ENCODE data around the gene PPM1D.

Gene PPM1D

DNA sequence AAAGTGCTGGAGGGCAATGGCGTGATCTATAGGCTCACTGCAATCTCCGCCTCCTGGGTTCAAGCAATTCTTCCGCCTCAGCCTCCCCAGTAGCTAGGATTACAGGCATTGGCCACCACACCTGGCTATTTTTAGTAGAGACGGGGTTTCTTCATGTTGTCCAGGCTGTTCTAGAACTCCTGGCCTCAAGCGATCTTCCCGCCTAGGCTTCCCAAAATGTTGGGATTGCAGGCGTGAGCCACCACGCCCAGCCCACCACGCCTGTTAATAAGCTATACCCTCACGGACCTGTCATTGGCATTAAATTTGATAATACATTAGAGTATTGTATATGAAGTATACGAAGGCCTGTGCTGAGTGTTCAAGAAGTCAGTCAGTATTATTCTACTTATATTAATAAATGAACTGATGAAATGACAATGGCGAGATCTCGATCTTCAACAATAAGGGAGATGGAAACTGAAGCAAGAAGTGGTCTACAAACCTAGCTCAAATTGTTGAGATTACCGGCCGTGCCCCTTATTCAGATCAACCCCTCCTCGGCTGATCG lies 76.8 kb downstream of the PPM1D start:
- no peak for DNase-seq

DNA sequence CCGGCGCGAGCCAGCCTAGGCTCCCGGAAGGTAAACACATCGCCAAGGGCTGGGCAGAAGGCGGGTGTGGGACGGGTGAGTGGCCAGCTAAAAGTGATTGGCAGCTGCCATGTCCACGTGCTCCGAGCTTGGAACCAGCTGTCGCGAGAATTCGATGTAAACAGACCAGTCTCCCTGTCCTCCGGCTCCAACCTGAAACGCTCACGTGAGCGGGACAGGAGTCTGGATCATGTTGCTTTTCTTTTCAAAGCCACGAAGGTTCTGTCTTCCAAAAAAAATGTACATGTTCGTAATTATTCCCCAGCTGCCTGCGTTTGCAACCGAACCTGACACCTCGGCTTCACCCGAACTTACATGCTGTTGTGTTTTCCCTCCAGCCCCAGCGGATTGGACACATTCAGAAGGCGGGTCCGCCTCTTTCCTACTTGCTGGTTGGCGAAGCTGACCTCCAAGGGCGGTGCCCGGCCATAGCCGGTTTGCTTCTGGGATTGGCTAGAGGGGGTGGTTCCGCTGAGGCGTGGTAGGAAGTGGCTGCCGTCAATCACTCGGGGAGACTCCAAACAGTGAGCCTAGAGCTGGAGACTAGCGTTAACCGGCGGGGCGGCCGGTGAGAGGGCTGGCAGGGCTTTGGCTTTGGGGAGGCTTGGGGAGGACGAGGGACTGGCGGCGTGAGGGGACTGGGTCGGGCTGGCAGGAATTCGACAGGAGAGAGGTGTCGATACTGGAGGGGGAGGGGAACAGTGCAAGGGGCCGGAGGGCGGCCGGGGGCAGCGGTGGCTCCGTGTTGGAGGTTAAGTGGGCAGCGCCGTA lies 77.5 kb downstream of the PPM1D start, which contains the start of gene BCAS3:
TSS of gene BCAS3 (plus strand) at position 544 of the 810 bp plus-strand sequence.
- peak; percentile 94 for DNase-seq

GRCh38 chr17:60678118-60678444 lies 78.1 kb downstream of the PPM1D start:
- no peak for DNase-seq

- DNase-seq = no peak
These were observed 79.3 kb downstream of the PPM1D start for GRCh38 chr17:60679287-60679686.

DNA sequence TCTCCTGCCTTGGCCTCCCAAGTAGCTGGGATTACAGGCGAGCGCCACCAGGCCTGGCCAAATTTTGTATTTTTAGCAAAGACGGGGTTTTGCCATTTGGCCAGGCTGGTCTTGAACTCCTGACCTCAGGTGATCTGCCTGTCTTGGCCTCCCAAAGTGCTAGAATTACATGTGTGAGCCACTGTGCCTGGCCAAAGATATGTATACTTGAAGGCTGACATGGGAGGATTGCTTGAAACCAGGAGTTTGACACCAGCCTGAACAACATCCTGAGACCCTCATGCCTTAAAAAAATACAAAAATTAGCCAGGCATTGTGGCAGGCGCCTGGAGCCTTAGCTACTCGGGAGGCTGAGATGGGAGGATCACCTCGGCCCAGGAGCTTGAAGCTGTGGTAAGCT lies 80.8 kb downstream of the PPM1D start:
- DNase-seq = no peak

DNA sequence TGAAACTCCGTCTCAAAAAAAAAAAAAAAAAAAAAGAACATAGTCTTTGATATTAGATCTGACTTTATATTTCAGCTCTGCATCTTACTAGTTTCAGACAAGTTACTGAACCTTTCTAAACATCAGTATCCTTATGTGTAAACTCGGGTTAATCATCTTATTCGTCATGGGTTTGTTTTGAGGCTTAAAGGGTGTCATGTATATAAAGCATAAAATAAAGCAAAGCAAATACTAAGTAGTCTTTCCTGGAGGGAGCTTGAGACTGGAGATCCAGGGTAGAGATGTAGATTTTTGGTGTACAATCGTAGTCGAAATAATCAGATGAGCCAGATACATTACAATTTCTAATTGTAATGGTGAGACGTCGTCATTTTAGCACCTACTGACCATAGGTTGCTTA lies 85.4 kb downstream of the PPM1D start:
- no peak for DNase-seq

- no peak for DNase-seq
These were observed 96.0 kb downstream of the PPM1D start for GRCh38 chr17:60695960-60696359.

DNA sequence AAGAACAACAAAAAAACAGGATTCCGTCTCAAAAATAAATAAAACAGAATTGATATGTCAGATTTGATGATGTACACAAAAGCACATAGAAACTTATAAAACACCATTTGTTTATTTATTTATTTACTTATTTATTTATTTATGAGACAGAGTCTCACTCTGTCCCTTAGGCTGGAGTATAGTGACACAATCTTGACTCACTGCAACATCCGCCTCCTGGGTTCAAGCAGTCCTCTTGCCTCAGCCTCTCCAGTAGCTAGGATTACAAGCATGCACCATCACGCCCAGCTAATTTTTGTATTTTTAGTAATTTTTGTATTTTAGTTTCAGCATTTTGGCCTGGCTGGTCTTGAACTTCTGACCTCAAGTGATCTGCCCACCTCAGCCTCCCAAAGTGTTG lies 99.1 kb downstream of the PPM1D start:
- DNase-seq = no peak

GRCh38 chr17:60704170-60704569 lies 104.2 kb downstream of the PPM1D start:
- DNase-seq = no peak

- no peak for DNase-seq
These were observed 112.7 kb downstream of the PPM1D start for GRCh38 chr17:60712675-60713074.

GRCh38 chr17:60713608-60714007 lies 113.6 kb downstream of the PPM1D start:
- no peak for DNase-seq
